Activated CD8-positive, alpha-beta T cell treated with anti-CD3 and anti-CD28 coated beads for 36 hours (primary cell): ENCODE results near the gene PRDX6. TPM values are rescaled to one million over a fixed set of nuclear protein-coding genes. Genes with fewer than 3 reads are reported as not detected.

Experiments
- ATAC-seq: fragments of 200-7000 bp; cut with Tn5 transposase; one replicate; pipeline ENCODE4 v1.10.0; 2021; ENCODE audit warnings: mild to moderate bottlenecking, moderate library complexity
- CTCF ChIA-PET: fragments of 350-600 bp; sonication (Branson Sonifier 250); formaldehyde crosslinking; loops from one replicate; lab custom pipeline; 2021; ENCODE audit warnings: antibody characterized with exemption; lab: Charles Lee
- POLR2A ChIA-PET: fragments of 350-600 bp; sonication (Branson Sonifier 250); formaldehyde crosslinking; loops from one replicate; lab custom pipeline; 2021; ENCODE audit warnings: antibody characterized with exemption; lab: Charles Lee
- DNase-seq: peaks from one replicate; pipeline ENCODE4 v3.0.0-alpha.2; 2020
- H3K27ac Mint-ChIP-seq: one replicate; pipeline ENCODE4 v1.8.0; 2021; ENCODE audit warnings: mild to moderate bottlenecking, mixed read lengths
- H3K27me3 Mint-ChIP-seq: one replicate; pipeline ENCODE4 v1.8.0; 2021; ENCODE audit warnings: mixed read lengths
- H3K36me3 Mint-ChIP-seq: one replicate; pipeline ENCODE4 v1.8.0; 2021; ENCODE audit warnings: low read depth, mixed read lengths
- H3K4me1 Mint-ChIP-seq: one replicate; pipeline ENCODE4 v1.8.0; 2021; ENCODE audit warnings: low read depth, mixed read lengths
- H3K4me3 Mint-ChIP-seq: one replicate; pipeline ENCODE4 v1.8.0; 2021; ENCODE audit warnings: mild to moderate bottlenecking, moderate library complexity, mixed read lengths
- H3K9me3 Mint-ChIP-seq: one replicate; pipeline ENCODE4 v1.8.0; 2021; ENCODE audit warnings: mixed read lengths
- CTCF ChIP-seq: fragments of 200-600 bp; IDR thresholded peaks from one replicate; pipeline ENCODE4 v1.8.0; 2022; ENCODE audit warnings: antibody characterized with exemption, mild to moderate bottlenecking
- intact Hi-C: fragments of 100-400 bp; cut with micrococcal nuclease; formaldehyde crosslinking; loops from one replicate; pipeline ENCODE4 v1.10.0; 2022
- total RNA-seq, 2 experiments: library from RNA; stranded (reverse); gene quantifications; one replicate each; pipeline ENCODE4 v1.2.3, GENCODE V29; 2021

The PRDX6 gene
- total RNA-seq, 2 experiments from 2014 or later = 165 to 169 TPM

GRCh38 chr1:173504268-173504667 lies 27.1 kb downstream of the PRDX6 start:
- intact Hi-C loops = no loop called here
- H3K9me3 Mint-ChIP-seq = no peaks in the 10 kb centered on the region
- ATAC-seq = no peak
- H3K36me3 Mint-ChIP-seq = no peaks in the 10 kb centered on the region
- H3K27me3 Mint-ChIP-seq = no peaks in the 10 kb centered on the region
- H3K27ac Mint-ChIP-seq = no peak overlapping the region
- CTCF ChIA-PET = interaction anchor here (1.5 to 5.1 kb wide), 2 partner anchors 13 to 74 kb away, joined by 5 to 27 read pairs; no protein-coding TSS in a partner anchor
- DNase-seq = no peak
- TF ChIP-seq CTCF = no peak
- POLR2A ChIA-PET = interaction anchor here (0.9 kb wide), 1 partner anchor 31 kb away, joined by 3 read pairs; no protein-coding TSS in a partner anchor
- H3K4me3 Mint-ChIP-seq = no peak overlapping the region
- no peaks in the 10 kb centered on the region for H3K4me1 Mint-ChIP-seq

GRCh38 chr1:173505391-173505790 lies 28.3 kb downstream of the PRDX6 start:
- H3K36me3 Mint-ChIP-seq = no peaks in the 10 kb centered on the region
- intact Hi-C loops = no loop called here
- POLR2A ChIA-PET = no interaction called here
- H3K4me1 Mint-ChIP-seq = no peaks in the 10 kb centered on the region
- ATAC-seq (no peak), DNase-seq (no peak)
- H3K27me3 Mint-ChIP-seq = no peaks in the 10 kb centered on the region
- no peak overlapping the region for H3K4me3 Mint-ChIP-seq
- no peak for TF ChIP-seq CTCF
- H3K27ac Mint-ChIP-seq = no peak overlapping the region
- CTCF ChIA-PET = interaction anchor here (5.1 kb wide), 1 partner anchor 75 kb away, joined by 27 read pairs; no protein-coding TSS in a partner anchor
- H3K9me3 Mint-ChIP-seq = no peaks in the 10 kb centered on the region

- ATAC-seq = no peak
- no peak overlapping the region for H3K4me3 Mint-ChIP-seq
- H3K4me1 Mint-ChIP-seq = no peaks in the 10 kb centered on the region
- ChIA-PET POLR2A (interaction anchor here (0.5 to 0.9 kb wide), 3 partner anchors 11 to 480 kb away, joined by 3 read pairs; no protein-coding TSS in a partner anchor), CTCF (interaction anchor here (5.1 kb wide), 1 partner anchor 76 kb away, joined by 27 read pairs; no protein-coding TSS in a partner anchor)
- H3K27me3 Mint-ChIP-seq = no peaks in the 10 kb centered on the region
- no peak for TF ChIP-seq CTCF
- no peaks in the 10 kb centered on the region for H3K9me3 Mint-ChIP-seq
- intact Hi-C loops = loop anchor here (2.0 kb wide), 1 partner anchor 76 kb away; no protein-coding TSS in a partner anchor
- peak; percentile 29 for DNase-seq
- H3K36me3 Mint-ChIP-seq = no peaks in the 10 kb centered on the region
- no peak overlapping the region for H3K27ac Mint-ChIP-seq
Measured at GRCh38 chr1:173506437-173506836, 29.3 kb downstream of the PRDX6 start.

GRCh38 chr1:173507205-173507846 lies 30.2 kb downstream of the PRDX6 start:
- H3K4me1 Mint-ChIP-seq = no peaks in the 10 kb centered on the region
- H3K36me3 Mint-ChIP-seq = no peaks in the 10 kb centered on the region
- no peak for TF ChIP-seq CTCF
- ATAC-seq = no peak
- no peak overlapping the region for H3K27ac Mint-ChIP-seq
- H3K4me3 Mint-ChIP-seq = no peak overlapping the region
- no peak for DNase-seq
- intact Hi-C loops = loop anchor here (2.0 kb wide), 1 partner anchor 77 kb away; no protein-coding TSS in a partner anchor
- ChIA-PET POLR2A (no interaction called here), CTCF (interaction anchor here (0.7 to 5.1 kb wide), 3 partner anchors 12 to 77 kb away, joined by 3 to 27 read pairs (median 3); no protein-coding TSS in a partner anchor)
- no peaks in the 10 kb centered on the region for H3K27me3 Mint-ChIP-seq
- H3K9me3 Mint-ChIP-seq = no peaks in the 10 kb centered on the region

- Mint-ChIP-seq H3K36me3 (no peaks in the 10 kb centered on the region), H3K27ac (no peak overlapping the region), H3K4me3 (no peak overlapping the region), H3K9me3 (no peaks in the 10 kb centered on the region), H3K4me1 (no peaks in the 10 kb centered on the region), H3K27me3 (no peaks in the 10 kb centered on the region)
- POLR2A ChIA-PET = no interaction called here
- TF ChIP-seq CTCF = no peak
- intact Hi-C loops = loop anchor here (2.0 kb wide), 1 partner anchor 77 kb away; no protein-coding TSS in a partner anchor
- DNase-seq (no peak), ATAC-seq (no peak)
- CTCF ChIA-PET = interaction anchor here (0.7 to 0.9 kb wide), 2 partner anchors 11 to 73 kb away, joined by 3 read pairs; no protein-coding TSS in a partner anchor
Measured at GRCh38 chr1:173507847-173508209, 30.7 kb downstream of the PRDX6 start.
